GM20431 (cell line): ENCODE results near the gene MYO18B.

Source experiments
- in situ Hi-C: fragments of 300-500 bp; cut with MseI, MboI; formaldehyde crosslinking; loops from one replicate; pipeline ENCODE4 v1.15.0; 2020; ENCODE audit warnings: low sequenced_read_pairs; ENCODE audit not compliant: unreplicated experiment

The MYO18B gene

DNA sequence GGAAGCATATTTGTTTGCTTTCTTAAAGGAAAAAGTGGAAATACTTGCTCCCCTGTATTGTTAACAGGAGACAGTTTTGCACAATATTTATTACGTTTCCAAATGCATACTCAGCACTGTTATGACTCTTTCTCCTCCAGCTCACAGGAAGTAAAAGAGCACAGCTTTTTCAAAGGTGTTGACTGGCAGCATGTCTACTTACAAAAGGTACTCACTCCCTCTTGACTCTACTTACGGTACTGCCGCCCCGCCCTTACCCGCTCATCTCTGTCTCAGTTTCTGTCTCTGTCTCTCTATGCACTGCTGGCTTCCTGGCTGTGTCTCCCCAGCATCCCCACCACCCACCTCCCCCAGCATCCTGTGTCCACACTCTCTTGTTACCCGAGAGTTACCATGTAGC is 32.2 kb upstream of the MYO18B start:
- in situ Hi-C loops = loop anchor here (25.0 kb wide), 1 partner anchor 147 kb away; the partner anchor contains the start of gene GRK3

DNA sequence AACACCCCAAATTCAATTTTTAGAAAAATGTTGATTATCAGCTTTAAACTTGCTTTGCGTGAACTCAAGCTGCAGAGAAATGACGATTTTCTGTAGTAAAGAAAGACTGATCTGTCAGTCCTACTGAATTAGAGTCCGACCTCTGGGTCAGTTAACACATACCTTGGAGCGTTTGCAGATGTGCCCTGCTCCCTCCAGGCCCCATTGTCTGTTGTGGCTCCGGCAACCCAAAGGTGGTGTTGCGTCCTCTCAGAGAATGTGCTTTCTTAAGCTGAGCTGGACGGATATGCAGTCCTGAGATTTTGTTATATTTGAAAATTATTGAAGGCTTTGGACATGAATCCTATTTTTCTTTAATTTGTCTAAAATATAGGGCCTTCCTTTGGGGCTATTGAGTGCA is 31.5 kb upstream of the MYO18B start:
- in situ Hi-C loops = loop anchor here (25.0 kb wide), 1 partner anchor 148 kb away; the partner anchor contains the start of gene GRK3

DNA sequence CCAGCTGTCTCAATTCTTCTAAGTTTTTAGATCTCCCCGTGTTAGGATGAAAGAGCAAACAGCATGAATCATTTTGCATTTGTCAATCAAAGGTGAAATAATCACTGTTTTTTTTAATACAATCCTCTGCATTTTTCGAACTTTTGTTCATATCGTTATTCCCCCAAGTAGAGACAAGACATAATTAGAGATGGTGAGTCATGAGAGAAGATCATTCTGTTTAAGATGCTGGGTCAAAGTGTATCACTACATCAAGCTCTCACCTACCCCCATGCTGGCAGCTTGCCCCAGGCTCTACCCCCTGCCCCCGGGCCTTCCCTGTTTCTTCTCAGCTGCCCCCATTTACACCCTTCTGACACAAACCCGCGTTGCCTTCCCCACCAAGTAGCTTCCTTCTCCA is 30.5 kb upstream of the MYO18B start:
- in situ Hi-C loops = loop anchor here (25.0 kb wide), 1 partner anchor 149 kb away; the partner anchor contains the start of gene GRK3

DNA sequence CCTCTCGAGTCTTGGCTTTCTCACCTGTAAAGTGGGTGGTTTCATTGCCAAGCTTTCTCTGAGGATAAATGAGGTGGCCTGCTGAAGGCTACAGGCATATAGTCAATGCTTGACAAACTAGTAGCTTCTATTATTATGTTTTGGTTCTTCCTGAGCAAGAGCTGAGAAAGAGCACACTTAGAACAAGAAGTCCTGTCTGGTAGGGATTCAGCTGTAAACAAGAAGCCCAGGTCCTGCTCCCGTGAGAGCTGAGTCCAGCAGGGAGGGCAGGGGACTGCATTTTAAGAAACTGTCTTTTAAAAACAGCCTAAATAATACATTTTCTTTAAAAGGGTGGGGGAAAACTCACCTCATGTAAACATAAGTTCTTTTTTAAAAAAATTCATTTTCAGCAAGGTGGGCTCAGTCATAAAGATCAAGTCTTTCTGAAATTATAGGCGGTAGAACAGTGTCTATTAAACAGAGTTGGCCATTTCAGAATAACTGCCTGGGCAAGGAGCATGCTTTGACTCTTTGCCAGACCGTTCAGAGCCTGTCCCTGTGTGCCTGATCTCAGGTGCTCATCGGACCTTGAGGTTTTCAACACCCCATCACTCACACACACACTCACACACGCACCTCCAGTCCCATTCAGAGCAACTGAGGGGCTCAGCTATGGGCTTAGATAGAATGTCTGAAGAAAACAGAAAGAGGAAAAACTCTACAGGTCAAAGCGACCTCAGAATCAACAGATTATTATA is 29.2 kb upstream of the MYO18B start:
- in situ Hi-C loops = loop anchor here (25.0 kb wide), 1 partner anchor 151 kb away; the partner anchor contains the start of gene GRK3

DNA sequence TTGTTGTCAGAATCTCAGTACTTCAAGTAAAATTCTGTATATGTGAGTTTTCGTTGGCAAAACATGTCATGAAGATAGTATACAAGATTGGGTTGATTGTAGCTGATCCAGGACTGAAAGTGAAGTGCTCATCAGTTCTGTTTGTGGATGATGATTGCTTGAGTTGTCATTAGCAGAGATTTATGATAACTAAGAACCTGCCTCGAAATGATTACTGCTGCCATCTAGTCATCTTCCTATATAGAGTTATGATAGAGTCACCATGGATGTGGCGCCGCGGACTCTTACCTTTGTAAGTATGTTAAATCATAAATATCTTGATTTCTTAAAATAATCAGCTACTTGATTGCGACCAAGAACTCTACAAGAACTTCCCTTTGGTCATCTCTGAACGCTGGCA is 27.9 kb upstream of the MYO18B start:
- in situ Hi-C loops = loop anchor here (25.0 kb wide), 1 partner anchor 152 kb away; the partner anchor contains the start of gene GRK3

DNA sequence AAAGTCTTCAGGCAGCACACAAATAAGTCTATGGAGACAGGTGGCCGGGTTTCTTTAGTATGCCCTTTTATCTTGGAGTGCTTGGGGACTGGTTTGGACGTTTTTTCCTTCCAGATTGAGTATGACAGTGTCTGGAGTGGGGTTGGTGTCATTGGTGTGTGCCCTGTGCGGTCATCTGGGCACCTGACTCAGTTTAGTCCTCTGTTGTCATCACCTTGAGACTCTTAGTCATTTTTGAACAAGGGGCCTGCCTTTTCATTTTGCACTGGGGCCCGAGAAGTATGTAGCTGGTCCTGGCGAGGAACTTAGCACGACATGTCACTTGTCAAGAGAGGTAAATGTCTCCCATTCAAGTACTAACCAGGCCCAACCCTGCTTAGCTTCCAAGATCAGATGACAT is 27.2 kb upstream of the MYO18B start:
- in situ Hi-C loops = loop anchor here (25.0 kb wide), 1 partner anchor 152 kb away; the partner anchor contains the start of gene GRK3

DNA sequence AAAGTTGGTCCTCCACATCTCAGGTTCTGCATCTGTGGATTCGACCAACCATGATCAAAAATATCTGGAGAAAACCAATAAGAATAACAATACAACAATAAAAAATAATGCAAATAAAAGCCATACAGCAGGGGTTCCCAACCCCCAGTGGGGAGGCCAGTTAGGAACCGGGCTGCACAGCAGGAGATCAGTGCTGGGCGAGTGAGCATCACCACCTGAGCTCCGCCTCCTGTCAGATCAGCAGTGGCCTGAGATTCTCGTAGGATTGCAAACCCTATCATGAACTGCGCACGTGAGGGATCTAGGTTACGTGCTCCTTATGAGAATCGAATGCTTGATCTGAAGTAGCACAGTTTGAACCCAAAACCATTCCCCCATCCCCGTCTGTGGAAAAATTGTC is 25.4 kb upstream of the MYO18B start:
- in situ Hi-C loops = loop anchor here (25.0 kb wide), 1 partner anchor 154 kb away; the partner anchor contains the start of gene GRK3

DNA sequence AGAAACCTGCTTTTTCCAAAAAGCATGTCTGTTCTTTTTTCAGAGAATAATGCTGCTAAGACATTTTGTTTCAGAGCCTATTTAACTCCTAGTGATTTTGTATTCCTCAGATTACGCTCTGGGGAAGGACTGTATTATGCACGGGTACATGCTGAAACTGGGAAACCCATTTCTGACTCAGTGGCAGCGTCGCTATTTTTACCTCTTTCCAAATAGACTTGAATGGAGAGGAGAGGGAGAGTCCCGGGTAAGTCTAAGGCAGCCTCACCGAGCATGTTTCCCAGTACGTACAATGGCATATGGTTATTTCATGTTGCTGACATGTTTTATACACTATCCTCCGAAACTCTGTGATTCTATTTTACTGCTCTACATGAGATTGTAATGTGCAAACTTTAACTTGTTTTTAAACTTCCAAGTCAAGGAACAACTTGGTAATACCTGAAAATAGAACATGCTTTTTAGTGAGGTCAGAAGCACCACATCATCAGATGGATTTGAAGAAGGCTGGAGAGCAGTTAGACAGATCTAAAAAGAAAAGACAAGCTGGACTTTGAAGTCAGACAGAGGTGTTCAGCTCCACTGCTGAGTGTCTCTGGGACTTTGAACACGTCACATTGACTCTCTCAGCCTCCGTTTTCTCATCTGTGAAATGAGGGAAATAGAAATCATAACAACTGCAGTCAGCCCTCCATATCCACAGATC is 23.7 kb upstream of the MYO18B start:
- in situ Hi-C loops = loop anchor here (25.0 kb wide), 1 partner anchor 156 kb away; the partner anchor contains the start of gene GRK3

DNA sequence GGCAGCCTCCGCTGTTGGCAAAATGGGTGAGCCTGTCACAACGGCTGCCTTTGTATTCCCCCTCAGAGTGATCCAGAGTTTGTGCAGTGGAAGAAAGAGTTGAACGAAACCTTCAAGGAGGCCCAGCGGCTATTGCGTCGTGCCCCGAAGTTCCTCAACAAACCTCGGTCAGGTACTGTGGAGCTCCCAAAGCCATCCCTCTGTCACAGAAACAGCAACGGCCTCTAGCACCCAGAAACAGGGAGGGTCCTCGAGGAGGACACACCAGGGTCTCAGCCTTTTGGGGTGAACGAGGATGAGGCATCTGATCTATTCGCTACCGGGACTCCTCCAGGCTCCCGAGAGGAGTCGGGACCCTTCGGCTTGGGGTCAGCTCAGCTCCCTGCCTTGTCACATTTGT is 19.8 kb upstream of the MYO18B start:
- in situ Hi-C loops = loop anchor here (25.0 kb wide), 1 partner anchor 160 kb away; the partner anchor contains the start of gene GRK3

DNA sequence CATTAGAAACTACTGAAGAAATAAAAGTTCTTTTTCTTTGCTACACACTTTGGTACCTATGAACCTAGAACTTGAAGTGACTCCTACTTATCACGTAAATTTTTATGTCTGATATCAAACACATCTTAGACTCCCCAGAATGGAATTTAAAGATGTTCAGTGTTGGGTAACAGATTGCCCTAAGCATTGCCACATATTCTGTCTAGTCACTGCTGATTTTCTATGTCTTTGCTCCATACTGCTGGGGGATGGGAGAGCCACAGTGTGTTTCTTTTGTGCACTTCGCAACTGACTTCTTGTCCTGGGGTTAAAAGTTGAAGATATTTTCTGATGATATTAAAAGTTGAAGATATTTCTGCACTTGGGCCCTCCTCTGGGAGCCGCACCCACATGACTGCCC is 19.4 kb upstream of the MYO18B start:
- in situ Hi-C loops = loop anchor here (25.0 kb wide), 1 partner anchor 160 kb away; the partner anchor contains the start of gene GRK3

DNA sequence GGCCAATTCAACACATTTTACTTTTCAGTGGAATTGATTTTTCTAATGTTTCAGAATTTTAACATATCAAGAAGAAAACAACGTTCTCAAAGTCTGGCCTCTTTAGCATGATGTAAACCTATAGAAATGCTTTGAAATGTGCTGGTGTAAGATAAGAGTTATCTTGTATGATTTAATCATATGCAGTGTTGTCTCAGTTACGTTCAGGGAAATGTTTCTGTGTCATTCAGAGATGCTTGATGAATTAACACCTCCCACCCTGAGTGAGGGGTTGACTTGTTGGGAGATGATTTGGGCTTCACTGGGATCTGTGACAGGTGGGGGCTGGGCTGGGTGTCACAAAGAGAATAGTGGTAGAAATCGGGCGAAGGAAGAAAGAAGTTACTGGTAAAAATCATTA is 15.7 kb upstream of the MYO18B start:
- in situ Hi-C loops = no loop called here

DNA sequence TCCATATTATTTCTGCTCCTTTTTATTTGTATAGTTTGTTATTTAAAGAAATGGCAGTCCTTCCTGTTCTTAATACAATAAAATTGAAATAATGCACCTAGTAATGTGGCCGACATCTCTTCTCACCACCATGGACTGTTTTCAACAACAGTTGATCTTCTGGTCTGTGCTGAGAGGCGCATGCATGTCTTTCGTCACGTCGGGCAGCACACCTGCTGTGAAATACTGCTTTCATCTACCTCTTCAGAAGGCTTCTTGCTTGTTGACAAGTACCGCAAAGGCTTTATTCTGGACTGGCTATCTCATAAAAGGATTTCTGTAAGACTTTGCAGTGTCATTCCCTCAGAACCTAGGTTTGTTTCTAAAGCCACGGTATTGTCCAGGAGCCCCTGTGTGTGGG is 13.9 kb upstream of the MYO18B start:
- in situ Hi-C loops = no loop called here

DNA sequence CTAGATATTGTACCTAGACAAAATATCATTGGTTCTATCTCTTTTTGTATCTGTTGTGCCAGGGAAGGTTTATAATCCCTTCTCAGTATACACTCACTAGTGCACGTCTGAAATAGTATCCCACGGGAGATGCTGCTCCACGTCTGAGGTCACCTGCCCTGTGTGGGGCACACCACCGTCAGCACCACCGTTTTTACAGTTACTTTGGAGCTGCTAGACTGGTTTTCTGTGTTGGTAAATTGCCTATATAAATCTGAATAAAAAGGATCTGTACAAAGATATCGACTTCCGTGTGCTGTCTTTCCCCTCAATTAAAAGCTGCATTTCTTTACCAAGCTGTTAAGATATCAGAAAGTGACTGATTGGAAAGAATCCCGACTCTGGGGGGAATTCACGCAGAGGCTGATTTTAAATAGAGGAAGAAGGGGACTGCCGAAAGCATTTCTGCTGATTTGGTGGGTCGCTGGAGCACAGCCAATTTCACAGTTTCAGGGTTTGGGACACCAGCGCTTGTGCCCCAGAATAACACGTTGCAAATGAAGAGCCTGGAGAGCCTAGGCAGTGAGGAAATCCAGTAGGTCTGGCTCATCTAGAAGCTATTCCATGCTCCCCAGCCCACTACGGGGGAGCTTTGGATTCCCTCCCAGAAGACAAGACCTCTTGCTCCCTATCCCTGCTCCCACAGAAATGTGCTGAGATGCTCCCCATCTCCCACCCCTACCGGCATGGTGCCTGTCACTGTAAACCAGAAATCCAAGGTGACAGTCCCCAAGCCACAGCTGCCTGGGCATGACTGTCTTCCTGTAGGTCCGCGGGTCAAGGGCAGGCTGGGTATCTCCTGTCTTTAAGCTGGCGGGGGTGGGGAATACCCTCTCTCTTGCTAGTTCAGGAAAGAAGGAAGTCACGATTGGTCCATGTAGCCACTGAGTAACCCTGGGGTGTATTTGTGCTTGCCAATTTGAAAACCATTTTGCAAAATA is 12.7 kb upstream of the MYO18B start:
- in situ Hi-C loops = no loop called here

DNA sequence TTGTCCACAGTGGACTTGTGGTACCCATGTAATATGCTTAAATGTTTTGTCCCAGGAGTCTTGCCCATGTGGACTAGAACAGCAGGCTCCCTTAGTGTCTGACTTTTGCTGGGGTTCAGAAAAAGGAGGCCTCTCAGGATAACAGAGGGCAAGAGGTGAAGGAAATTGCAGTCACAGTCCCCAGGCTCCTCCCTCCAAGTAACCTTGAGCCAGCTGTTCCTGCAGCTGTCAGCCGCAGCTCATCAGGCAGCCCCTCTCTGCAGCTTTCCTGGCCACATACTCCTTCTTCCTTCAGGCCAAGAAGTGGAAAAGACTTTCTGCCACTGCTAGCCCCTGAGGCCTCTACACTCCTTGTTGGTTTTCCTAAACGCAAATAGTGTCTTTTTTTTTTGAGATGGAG is 6.3 kb upstream of the MYO18B start:
- in situ Hi-C loops = no loop called here

DNA sequence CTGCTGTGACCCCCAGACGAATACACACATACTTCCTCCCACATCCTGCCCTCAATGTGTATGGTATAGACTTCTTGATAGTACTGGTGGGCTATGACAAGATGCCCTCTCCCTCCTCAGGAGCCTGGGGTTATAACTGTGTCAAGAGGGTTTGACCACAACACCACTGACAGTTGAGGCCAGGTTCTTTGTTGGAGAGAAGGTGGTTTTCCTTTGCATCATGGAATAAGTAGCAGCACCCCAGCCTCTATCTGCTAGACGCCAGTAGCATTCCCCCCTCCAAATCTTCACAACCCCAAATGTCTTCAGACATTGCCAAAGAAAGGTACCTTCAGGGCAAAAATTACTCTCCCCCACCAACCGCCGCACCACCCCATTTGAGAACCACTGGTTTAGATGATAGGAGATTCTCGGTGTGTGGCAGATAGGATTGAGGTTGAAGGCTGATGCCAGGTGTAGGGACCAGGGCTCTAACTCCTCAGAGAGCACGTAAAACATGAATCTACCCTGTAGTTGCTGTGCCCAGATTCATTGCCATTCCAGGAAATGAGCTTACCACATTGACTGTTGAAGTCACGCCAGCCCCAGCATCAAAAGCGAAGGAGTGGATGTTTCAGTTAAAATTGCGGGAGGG is 5.5 kb upstream of the MYO18B start:
- in situ Hi-C loops = no loop called here

DNA sequence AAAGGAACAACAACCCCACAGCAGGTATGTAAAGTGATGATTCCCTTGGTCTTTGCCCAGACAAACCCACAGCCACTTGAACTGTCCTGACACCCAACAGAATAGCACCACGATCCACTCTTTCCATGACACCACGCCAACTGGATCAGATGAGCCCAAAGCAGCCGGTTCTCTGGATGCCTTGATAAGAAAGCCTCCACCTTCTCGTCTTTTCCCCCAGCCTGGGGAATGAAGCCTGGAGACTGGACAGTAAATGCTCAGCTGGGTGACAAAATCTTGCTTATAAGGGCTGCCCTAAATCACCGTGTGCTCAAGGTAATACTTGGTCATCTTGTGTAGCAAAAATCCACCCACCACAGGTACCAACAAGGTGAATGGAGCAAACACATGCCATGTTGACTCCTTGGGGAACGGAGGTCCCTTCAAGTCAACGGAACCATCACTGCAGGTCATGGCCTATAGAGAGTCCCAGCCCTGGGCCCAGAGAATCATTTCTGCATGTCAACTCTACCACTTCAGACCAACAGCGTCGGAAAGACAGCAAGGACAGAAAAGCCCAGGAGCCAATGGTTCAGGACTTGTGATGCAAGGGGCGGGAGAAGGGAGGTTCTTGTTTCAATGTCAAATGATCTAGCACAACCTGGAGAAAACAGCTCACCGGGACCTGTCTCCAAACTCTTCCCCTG is 2.2 kb upstream of the MYO18B start:
- in situ Hi-C loops = no loop called here

DNA sequence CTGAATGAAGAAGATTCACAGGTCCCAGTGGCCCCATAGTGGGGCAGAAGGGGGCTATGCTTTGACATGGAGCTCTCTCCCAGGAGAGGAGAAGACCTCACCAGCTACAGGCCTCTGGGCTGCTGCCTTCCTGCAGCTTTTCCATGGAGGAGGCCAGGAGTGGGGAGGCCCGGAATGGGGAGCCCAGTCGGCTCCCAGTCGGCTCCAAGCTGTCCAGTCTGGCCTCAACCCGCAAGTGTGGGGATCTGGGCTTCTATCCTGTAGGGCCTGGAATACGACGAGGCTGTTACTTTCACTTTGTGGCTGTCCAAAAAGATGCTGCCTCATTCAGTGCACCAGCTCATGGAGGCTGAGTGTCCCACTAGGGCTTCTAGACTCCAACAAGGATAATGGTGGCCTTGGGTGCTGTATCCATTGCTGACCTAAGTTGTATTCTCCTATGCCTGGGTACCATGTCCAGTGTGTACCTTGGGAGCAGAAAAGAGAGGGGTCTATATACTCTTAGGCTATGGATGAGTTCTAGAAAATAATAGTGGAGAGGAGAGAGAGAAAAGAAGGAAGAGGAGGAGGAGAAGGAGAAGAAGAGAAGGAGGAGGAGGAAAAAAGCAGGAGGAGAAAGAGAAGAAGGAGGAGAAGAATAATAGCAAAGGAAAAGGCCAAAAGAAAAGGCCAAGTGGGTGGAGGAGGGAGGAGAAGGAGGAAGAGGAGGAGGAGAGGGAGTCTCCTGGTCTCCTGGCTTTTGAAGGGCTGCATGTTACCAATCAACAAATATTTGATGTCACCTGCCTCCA is 1.1 kb downstream of the MYO18B start:
- in situ Hi-C loops = no loop called here

DNA sequence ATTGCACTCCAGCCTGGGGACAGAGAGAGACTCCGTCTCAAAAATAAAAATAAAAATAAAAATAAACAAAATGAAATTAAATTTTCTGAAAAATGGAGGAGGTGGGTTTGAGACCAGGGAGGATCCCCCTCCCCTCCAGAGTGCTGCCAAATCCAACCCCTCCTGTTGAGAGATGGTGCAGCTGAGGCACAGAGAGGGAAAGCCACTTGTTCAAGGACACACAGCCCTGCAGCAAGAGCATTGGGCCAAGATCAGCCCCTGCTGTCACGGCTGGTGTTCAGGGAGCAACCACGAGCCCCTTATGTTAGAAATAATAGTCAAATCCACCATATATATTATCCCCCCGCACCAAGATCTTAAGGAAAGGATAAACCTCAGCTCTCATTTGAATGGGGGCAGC is 2.7 kb downstream of the MYO18B start:
- in situ Hi-C loops = no loop called here
